Immature natural killer cell (primary cell): Measurements from ENCODE around the gene PAX9. TPM values are rescaled to one million over a fixed set of nuclear protein-coding genes. Genes with fewer than 3 reads are reported as not detected.

Source experiments
- DNase-seq, 3 donors: peaks; one replicate each; pipeline ENCODE4 v3.0.0; 2022; ENCODE audit warnings: mixed read lengths in 1 of 3
- H3K27ac Mint-ChIP-seq, 6 donors: one replicate each; pipeline ENCODE4 v1.8.0; 2020; ENCODE audit warnings: mixed read lengths in 6 of 6, mild to moderate bottlenecking in 5 of 6, inconsistent platforms in 4 of 6, moderate library complexity in 3 of 6
- H3K27me3 Mint-ChIP-seq, 3 donors: one replicate each; pipeline ENCODE4 v1.8.0; 2020 to 2021; ENCODE audit warnings: low read depth in 3 of 3, mild to moderate bottlenecking in 3 of 3, mixed read lengths in 3 of 3, moderate library complexity in 3 of 3, inconsistent platforms in 1 of 3
- H3K36me3 Mint-ChIP-seq, 3 donors: one replicate each; pipeline ENCODE4 v1.8.0; 2020; ENCODE audit warnings: mixed read lengths in 3 of 3, inconsistent platforms in 2 of 3, mild to moderate bottlenecking in 2 of 3
- H3K4me1 Mint-ChIP-seq, 2 donors: one replicate each; pipeline ENCODE4 v1.8.0; 2020; ENCODE audit warnings: inconsistent platforms in 2 of 2, mild to moderate bottlenecking in 2 of 2, mixed read lengths in 2 of 2, moderate library complexity in 1 of 2
- H3K4me3 Mint-ChIP-seq, 5 donors: one replicate each; pipeline ENCODE4 v1.8.0; 2020; ENCODE audit warnings: mild to moderate bottlenecking in 5 of 5, mixed read lengths in 5 of 5, inconsistent platforms in 3 of 5, moderate library complexity in 3 of 5
- H3K9me3 Mint-ChIP-seq, 6 donors: one replicate each; pipeline ENCODE4 v1.8.0; 2020; ENCODE audit warnings: mild to moderate bottlenecking in 6 of 6, mixed read lengths in 6 of 6, inconsistent platforms in 4 of 6, moderate library complexity in 3 of 6
- polyA plus RNA-seq, 3 donors: library from polyadenylated mRNA; unstranded; fragments of 300-500 nt; fragmentation: Illumina TruSeq; gene quantifications; one replicate each; pipeline ENCODE4 v1.2.3, GENCODE V29; 2021

The PAX9 gene
- under 1 TPM in 1 of 3 donors, not detected in 2; 0.07 TPM for polyA plus RNA-seq

DNA sequence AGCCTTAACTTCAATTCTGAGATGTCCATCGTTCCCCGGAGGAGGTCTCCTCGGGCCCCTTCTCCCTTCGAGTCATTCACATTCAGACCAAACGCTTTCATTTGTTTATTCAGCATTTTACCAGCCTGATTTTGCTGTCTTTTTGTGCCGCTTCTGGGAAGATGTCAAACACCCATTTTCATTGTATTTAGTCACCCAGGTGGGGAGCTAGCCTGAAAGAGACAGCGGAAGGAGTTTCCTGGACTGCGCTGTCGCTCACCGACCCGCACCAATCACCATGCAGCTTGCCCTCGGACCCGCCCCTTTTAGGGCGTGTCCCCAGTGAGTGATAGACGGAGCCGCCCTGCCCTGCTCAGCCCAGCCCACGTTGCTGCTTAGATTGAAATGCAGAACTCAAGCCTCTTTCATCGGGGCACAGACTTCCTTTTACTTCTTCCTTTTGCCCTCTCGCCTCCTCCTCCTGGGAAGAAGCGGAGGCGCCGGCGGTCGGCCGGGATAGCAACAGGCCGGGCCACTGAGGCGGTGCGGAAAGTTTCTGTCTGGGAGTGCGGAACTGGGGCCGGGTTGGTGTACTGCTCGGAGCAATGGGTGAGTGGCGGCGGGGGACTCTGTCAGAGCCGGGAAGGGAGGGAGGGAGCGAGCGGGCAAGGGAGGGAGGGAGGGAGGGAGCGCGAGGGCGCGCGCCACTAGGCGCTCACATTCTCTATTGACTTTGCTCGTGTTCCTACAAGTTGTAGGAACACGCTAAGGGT lies at the start of gene PAX9:
Gene PAX9 (plus strand): TSS at position 355 of the 752 bp plus-strand sequence. CDS start 230 bp downstream, at position 585.
- Mint-ChIP-seq H3K4me3 (peak within 1 kb of the TSS in 4 of 5 donors; percentile 21 to 67 (median 54)), H3K9me3 (peaks cover 15 to 61% (median 32%) of the 10 kb centered on the region in 6 donors), H3K27ac (no peak within 1 kb of the TSS), H3K4me1 (peaks cover 2 to 10% of the 10 kb centered on the region in 2 donors), H3K36me3 (peaks cover 3 to 11% (median 7%) of the 10 kb centered on the region in 3 donors), H3K27me3 (peaks cover 30 to 58% (median 34%) of the 10 kb centered on the region in 3 donors)
- DNase-seq: peak in 1 of 3 donors; percentile 9

DNA sequence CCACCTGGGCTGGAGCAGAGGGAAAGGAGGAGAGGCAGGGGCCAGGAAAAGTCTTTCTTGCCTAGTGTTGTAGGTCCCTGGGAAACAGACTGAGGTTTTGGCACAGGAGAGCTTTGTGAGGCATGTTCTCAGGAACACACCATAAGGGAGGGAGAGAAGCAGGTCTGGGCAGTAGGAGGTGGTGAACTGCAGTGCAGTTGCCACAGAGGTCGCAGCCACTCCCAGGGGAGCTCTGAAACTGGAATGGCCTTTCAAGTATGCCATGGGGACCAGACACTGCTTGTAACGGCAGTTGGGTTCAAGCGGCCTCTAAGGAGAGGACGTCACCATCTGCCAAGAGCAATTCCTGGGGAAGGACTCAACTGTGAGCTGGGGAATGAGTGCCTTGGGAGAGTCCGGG lies 43.8 kb upstream of the PAX9 start:
- no peak overlapping the region for H3K27ac Mint-ChIP-seq
- DNase-seq: no peak

DNA sequence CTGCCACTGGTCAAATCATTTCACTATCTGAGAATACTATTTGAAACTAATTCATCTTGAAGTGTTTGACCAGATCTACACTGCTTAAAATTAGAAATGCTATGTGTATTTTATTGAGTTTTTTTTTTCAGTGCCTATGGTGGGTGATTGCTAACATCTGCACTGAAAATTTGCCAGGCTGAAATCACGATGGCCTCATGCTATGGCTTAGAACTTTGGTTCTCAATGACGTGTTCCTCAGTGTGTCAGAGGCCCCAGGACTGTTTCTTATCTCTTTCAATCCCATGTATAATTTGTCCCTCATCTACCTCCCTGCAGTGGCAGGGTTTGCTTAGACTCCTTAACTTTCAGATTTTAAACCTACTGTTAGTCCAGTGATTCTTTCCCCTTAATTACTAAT lies 43.0 kb upstream of the PAX9 start:
- Mint-ChIP-seq H3K27ac (no peak overlapping the region), H3K9me3 (peaks cover 0 to 26% (median 3%) of the 10 kb centered on the region in 6 donors), H3K4me3 (no peak overlapping the region), H3K4me1 (no peaks in the 10 kb centered on the region), H3K27me3 (peaks cover 1 to 3% (median 2%) of the 10 kb centered on the region in 3 donors), H3K36me3 (no peaks in the 10 kb centered on the region)
- no peak for DNase-seq

More for the DNA sequence above, 43.8 kb upstream of the PAX9 start:
- H3K9me3 Mint-ChIP-seq: peaks cover under 1 to 21% (median 3%) of the 10 kb centered on the region in 6 donors
- no peaks in the 10 kb centered on the region for H3K36me3 Mint-ChIP-seq
- H3K27me3 Mint-ChIP-seq: peaks cover 1 to 3% (median 2%) of the 10 kb centered on the region in 3 donors
- no peaks in the 10 kb centered on the region for H3K4me1 Mint-ChIP-seq
- no peak overlapping the region for H3K4me3 Mint-ChIP-seq

DNA sequence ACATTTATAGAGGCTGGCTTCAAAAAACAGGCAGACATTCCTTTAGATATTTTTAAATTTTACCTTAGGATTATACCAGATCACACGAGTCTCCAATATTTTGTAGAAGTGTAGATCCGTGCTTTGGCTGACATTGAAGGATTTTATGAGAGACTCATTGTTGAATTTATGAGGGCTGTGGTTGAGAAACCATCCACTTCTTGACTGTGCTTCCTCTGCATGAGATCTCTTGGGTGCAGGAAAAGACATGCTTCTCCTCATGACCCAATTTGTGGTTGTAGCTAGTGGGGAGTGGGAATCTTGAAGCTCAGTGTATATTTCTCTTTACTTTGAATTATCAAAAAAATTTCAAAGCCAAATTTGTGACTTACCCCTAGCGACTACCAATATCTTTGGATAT lies 42.5 kb upstream of the PAX9 start:
- Mint-ChIP-seq H3K4me1 (no peaks in the 10 kb centered on the region), H3K4me3 (no peak overlapping the region), H3K9me3 (peaks cover 0 to 26% (median 3%) of the 10 kb centered on the region in 6 donors), H3K36me3 (no peaks in the 10 kb centered on the region), H3K27me3 (peaks cover 1 to 3% (median 2%) of the 10 kb centered on the region in 3 donors), H3K27ac (no peak overlapping the region)
- no peak for DNase-seq

DNA sequence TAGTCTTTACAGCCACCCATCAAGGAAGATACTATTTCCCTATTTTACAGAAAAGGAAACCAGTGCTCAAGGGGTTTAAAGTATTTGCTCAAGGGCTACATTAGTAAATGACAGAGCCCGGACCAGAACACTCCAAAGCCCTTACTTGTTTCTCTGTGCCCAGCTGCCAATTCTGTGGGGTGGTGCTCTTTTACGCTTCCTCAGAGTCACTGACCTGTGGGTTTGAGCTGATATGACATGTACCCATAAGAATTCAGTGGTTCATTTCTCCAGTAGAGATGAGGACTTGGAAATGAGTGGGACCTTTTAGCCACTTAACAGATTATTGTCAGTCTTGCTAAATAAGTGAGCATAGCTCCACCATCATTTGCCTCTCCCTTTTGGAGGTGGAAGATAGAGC lies 41.8 kb upstream of the PAX9 start:
- Mint-ChIP-seq H3K4me3 (no peak overlapping the region), H3K36me3 (no peaks in the 10 kb centered on the region), H3K4me1 (no peaks in the 10 kb centered on the region), H3K27ac (no peak overlapping the region), H3K9me3 (peaks cover 0 to 26% (median 3%) of the 10 kb centered on the region in 6 donors), H3K27me3 (peaks cover 1 to 2% (median 2%) of the 10 kb centered on the region in 3 donors)
- no peak for DNase-seq

DNA sequence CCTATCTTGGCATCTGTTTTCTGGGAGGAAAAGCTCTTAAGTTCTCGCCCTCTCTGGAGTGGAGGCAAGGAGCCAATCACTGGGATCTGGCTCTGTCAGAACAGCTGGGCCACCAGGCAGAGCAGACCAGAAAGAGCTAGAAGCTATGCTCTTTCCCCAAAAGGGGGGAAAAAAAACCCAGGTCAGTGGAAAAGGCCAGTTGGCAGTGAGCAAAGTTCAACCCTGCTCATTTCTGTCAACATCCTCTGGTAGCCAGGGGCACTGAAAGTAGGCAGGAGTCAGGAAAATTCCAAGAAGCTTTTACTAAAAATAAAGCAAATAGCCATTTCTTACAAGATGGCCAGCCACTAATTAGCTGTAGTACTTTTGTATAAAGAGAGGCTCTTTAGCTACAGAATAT lies 36.6 kb upstream of the PAX9 start:
- peaks cover 0 to 16% (median 2%) of the 10 kb centered on the region in 6 donors for H3K9me3 Mint-ChIP-seq
- H3K27me3 Mint-ChIP-seq: peaks cover 0 to 2% (median 2%) of the 10 kb centered on the region in 3 donors
- H3K4me1 Mint-ChIP-seq: no peaks in the 10 kb centered on the region
- H3K36me3 Mint-ChIP-seq: peaks cover 0 to 4% (median 0%) of the 10 kb centered on the region in 3 donors
- DNase-seq: no peak
- no peak overlapping the region for H3K4me3 Mint-ChIP-seq
- no peak overlapping the region for H3K27ac Mint-ChIP-seq

DNA sequence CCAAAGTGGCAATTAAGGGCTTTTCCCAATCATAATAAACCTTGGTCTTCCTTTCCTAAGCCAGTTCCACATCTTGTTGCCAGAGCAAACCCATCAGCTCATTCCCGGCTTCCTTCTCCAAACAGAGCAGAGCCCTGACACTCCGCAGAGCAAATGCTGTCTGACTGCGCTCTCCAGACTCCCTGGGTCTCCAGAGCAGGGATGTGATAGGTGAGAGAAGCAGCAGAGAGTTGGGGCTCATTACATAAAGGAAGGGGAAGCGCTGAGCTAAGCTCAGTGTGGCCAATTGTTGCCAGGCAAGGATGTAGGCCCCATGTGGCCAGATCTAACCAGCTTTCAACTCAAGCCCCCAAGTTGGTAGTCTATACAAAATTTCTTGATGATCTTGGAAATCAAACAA lies 36.2 kb upstream of the PAX9 start:
- Mint-ChIP-seq H3K4me3 (no peak overlapping the region), H3K36me3 (peaks cover 0 to 4% (median 0%) of the 10 kb centered on the region in 3 donors), H3K4me1 (no peaks in the 10 kb centered on the region), H3K27ac (no peak overlapping the region), H3K9me3 (peaks cover 0 to 14% (median 2%) of the 10 kb centered on the region in 6 donors), H3K27me3 (peaks cover 0 to 2% (median 2%) of the 10 kb centered on the region in 3 donors)
- DNase-seq: no peak

DNA sequence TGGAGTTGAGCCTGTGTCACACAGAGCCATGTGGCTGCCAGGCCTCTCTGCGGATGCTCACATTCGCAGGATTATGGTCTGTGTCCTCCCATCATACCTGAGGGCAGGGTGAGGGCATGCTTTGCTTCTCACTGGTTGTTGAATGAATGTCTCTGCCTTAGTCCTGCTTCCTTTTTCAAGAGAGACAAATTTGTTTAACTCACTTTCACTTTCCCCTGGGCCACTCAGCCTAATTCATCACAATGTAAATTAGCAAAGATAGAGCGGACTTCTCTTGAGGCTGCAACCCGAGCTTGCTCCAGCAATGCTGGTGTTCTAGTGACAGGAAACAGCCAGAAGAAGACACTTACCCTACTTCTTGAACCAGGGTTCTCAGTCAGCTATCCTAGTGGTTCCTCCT lies 35.5 kb upstream of the PAX9 start:
- Mint-ChIP-seq H3K27me3 (peaks cover 0 to 2% (median 2%) of the 10 kb centered on the region in 3 donors), H3K27ac (no peak overlapping the region), H3K9me3 (peaks cover 0 to 14% (median 3%) of the 10 kb centered on the region in 6 donors), H3K36me3 (peaks cover 0 to 4% (median 0%) of the 10 kb centered on the region in 3 donors), H3K4me1 (no peaks in the 10 kb centered on the region), H3K4me3 (no peak overlapping the region)
- no peak for DNase-seq

DNA sequence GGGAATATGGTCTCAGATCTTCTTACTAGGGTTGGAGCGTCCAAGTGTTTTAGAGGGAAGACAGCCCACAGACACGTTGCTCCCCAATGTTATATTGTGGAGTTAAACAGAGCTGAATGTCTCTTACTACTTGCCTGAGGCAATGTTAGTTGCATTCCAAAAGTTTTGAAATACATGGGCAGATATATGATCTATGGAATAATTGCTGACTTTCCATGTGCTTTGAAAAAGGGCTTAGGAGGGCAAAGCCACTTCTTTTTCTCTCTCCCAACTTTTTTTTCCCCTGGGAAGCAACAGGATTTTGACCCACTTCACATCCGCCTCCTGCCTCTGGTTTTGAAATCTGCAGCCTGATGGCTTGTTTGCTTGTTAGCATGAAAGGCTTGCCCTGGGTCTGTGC lies 33.7 kb upstream of the PAX9 start:
- peaks cover 0 to 2% (median 2%) of the 10 kb centered on the region in 3 donors for H3K27me3 Mint-ChIP-seq
- H3K4me1 Mint-ChIP-seq: no peaks in the 10 kb centered on the region
- H3K36me3 Mint-ChIP-seq: peaks cover 0 to 4% (median 0%) of the 10 kb centered on the region in 3 donors
- H3K27ac Mint-ChIP-seq: no peak overlapping the region
- DNase-seq: no peak
- H3K4me3 Mint-ChIP-seq: no peak overlapping the region
- H3K9me3 Mint-ChIP-seq: peaks cover 0 to 4% (median 3%) of the 10 kb centered on the region in 6 donors

DNA sequence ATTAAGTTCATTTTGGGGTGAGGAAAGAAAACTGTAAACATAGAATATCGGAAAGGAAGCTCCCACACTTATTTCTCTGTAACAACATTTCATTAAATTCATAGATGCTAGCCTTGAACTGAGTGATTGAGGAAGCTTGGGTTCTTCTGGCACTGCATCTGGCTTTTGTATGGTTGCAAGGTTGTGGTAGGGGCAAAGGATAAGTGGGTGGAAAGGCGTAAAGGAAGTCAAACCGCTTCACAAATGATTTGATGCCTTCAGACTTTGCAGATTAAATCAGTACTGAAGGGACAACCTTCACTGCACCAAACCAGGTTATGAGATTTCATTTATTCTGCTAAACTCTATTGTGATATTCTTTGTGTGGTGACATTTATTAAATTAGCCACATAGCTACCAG lies 28.1 kb upstream of the PAX9 start:
- Mint-ChIP-seq H3K36me3 (peaks cover 0 to 3% (median 0%) of the 10 kb centered on the region in 3 donors), H3K4me1 (no peaks in the 10 kb centered on the region), H3K27ac (no peak overlapping the region)

DNA sequence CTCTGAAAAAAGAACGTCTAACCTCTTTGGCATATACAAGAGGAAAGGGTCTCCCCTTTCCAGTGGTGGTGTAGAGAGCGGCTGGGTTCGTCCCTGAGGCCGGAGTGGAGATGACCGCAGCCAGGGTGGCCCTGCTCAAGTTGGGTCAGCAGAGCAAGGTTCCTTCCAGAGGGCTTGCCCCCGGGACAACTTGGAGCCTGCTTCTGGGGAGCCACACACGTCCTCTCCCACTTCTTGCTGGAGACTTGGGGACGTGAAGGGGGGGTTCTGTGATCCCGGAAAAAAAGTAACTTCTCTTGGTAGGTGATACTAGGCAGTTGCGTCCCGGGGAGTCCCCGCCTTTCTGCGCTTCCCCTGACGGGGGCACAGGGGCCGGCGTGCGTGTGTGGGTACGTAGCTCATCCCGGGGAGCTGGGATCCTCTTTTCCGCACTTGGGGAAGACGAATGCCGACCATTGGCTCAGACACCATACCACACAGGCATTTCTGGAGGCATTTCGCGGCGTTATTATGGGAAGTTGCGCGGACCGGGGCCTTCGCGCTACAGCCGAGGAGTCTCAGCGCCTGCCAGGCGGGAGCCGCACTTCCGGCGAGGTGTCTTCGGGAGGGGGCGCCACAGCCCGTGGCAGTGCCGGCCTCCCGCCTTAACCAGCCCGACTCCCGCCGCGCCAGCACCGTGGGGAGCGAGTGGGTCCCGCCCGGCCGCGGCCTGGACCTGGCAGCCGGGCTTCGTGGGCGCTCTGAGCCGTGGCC lies 14.8 kb upstream of the PAX9 start:
- Mint-ChIP-seq H3K36me3 (peaks cover 0 to 8% (median 4%) of the 10 kb centered on the region in 3 donors), H3K4me3 (no peak overlapping the region)

More for the DNA sequence above, 28.1 kb upstream of the PAX9 start:
- no peak for DNase-seq
- peaks cover 2 to 11% (median 7%) of the 10 kb centered on the region in 6 donors for H3K9me3 Mint-ChIP-seq
- H3K27me3 Mint-ChIP-seq: no peaks in the 10 kb centered on the region
- H3K4me3 Mint-ChIP-seq: no peak overlapping the region

DNA sequence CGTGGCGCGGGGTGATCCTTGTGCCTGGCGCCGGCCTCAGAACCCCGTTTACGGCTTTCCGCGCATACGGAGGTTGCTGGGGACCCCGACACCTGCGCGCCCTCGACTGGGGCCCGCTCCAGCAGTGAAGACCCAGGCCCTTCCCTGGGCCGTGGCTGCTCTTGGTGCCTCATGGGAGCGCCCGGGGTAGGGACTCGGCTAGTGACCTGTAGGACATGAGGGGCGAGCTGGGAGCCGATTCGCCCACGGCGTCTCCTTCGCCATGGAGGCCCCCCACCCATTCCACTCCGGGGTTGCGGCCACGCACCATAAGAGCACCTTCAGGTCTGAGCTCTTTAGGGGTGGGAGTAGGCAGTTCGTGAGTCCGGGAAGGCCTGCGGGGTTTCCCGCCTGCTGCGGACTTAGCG lies 14.2 kb upstream of the PAX9 start:
- H3K27ac Mint-ChIP-seq: no peak overlapping the region
- no peak for DNase-seq
- no peaks in the 10 kb centered on the region for H3K4me1 Mint-ChIP-seq
- peaks cover 0 to 8% (median 4%) of the 10 kb centered on the region in 3 donors for H3K36me3 Mint-ChIP-seq
- H3K27me3 Mint-ChIP-seq: peaks cover 6 to 32% (median 14%) of the 10 kb centered on the region in 3 donors
- peaks cover 7 to 30% (median 13%) of the 10 kb centered on the region in 6 donors for H3K9me3 Mint-ChIP-seq
- H3K4me3 Mint-ChIP-seq: no peak overlapping the region

More for the DNA sequence above, 14.8 kb upstream of the PAX9 start:
- no peaks in the 10 kb centered on the region for H3K4me1 Mint-ChIP-seq
- H3K9me3 Mint-ChIP-seq: peaks cover 7 to 34% (median 13%) of the 10 kb centered on the region in 6 donors
- peaks cover 6 to 32% (median 14%) of the 10 kb centered on the region in 3 donors for H3K27me3 Mint-ChIP-seq
- no peak for DNase-seq
- H3K27ac Mint-ChIP-seq: no peak overlapping the region

DNA sequence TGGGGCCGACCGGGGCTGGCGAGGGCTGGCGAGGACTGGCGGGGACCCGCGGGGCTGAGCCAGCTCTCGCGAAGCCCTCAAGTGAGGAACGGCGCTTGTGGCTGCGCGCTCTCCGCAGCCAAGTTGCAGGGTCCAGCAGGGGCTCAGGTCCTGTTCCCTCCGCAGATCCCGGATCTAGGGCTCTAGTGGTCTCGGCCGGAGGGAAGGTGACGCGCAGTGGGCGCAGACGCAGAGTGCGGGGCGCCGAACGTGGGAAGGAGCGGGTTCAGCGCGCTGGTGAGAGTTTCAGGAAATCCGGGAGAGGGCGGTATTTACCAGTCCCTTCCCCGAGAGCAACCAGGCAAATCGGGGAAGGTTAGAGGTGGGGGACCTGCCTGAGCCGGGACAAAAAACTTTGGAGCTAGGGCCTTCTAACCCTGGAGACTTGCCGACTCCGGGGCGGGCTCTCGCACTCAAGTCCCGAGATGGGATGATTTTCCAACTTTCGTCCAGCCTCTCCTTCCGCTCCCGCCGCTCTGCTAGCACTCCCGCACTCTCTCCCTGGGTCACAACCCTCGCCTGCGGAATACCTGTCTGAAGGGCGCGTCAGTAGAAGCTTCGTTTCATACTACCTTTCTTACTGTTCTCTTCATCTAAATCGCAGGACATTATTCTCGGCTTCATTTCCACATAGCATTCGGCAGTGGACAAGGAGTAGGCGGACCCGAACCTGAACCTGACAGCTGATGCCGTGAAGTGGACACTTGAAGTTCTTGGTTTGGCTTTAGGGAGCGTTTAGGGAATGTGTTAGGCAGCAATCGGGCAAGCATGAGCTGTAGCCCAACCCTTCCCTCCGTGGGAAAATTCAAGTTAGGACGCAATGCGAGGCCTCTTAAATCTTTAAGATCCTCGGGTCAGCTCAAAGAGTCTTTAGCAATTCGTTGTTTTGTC lies 13.6 kb upstream of the PAX9 start:
- Mint-ChIP-seq H3K4me3 (peak overlapping the region in 1 of 5 donors; percentile 38), H3K27me3 (peaks cover 6 to 39% (median 14%) of the 10 kb centered on the region in 3 donors), H3K4me1 (no peaks in the 10 kb centered on the region), H3K36me3 (peaks cover 0 to 8% (median 4%) of the 10 kb centered on the region in 3 donors), H3K9me3 (peaks cover 7 to 32% (median 13%) of the 10 kb centered on the region in 6 donors), H3K27ac (no peak overlapping the region)
- no peak for DNase-seq
